ENCODE measurements around the gene GALNT2.

- TF ChIP-seq CTCF (IDR thresholded peaks at IDR 0.05; ENCODE audit: low read length), result no peak
- no peak for TF ChIP-seq EZH2 (optimal IDR thresholded peaks at IDR 0.05; ENCODE audit: low read depth, low read length)
- TF ChIP-seq EZH2phosphoT487 (IDR thresholded peaks at IDR 0.05; ENCODE audit: low read length), result no peak
These were observed 31.7 kb downstream of the GALNT2 start for GRCh38 chr1:230098723-230099122.

Data from MM.1S (cell line).